Ovary (tissue), 3 donors: ENCODE data around the gene ADI1.

ENCODE experiments used
- CTCF ChIP-seq, 3 donors: fragments of 450-650 bp in 2 of 3; fragments of 200-600 bp in 1 of 3; IDR thresholded peaks; one replicate each; pipeline versions ENCODE4 v1.5.1 to v1.8.0; 2016 to 2022; ENCODE audit warnings: antibody characterized with exemption in 3 of 3, mild to moderate bottlenecking in 1 of 3
- EP300 ChIP-seq: sonication (generic); formaldehyde crosslinking; IDR thresholded peaks from one replicate; pipeline ENCODE4 v1.6.1; 2017; ENCODE audit warnings: antibody characterized with exemption
- POLR2A ChIP-seq: fragments of 450-650 bp; IDR thresholded peaks from one replicate; pipeline ENCODE4 v1.6.1; 2017; ENCODE audit warnings: antibody characterized with exemption, mild to moderate bottlenecking, moderate library complexity
- donor health status: DM: no; HTN: no; CAD: no.

GRCh38 chr2:3465328-3465727, 54.0 kb downstream of the ADI1 start:
- TF ChIP-seq POLR2A = no peak
- TF ChIP-seq CTCF (IDR thresholded peaks at IDR 0.05) = no peak
- no peak for TF ChIP-seq EP300
